Neural progenitor cell (in vitro differentiated cells): ENCODE measurements around the gene WNT9A. TPM values are rescaled to one million over a fixed set of nuclear protein-coding genes. Genes with fewer than 3 reads are reported as not detected.
A peak's percentile ranks its signal among the peaks of the same experiment; 100 is the strongest.

Experiments used
- DNase-seq: peaks from one replicate; pipeline ENCODE4 v3.0.0-alpha.2; 2016; ENCODE audit warnings: low spot score
- H2AFZ ChIP-seq: fragments of 200-600 bp; sonication (generic); replicated peaks from 2 replicates; pipeline ENCODE4 v1.6.1; 2016; ENCODE audit warnings: antibody characterized with exemption
- H3F3A ChIP-seq: fragments of 200-600 bp; sonication (generic); 2 replicates; pipeline ENCODE4 v1.6.1; 2016; ENCODE audit warnings: antibody characterized with exemption, low read depth
- H3K27ac ChIP-seq: fragments of 200-600 bp; sonication (generic); 2 replicates; pipeline ENCODE4 v1.5.1; 2016; ENCODE audit warnings: mild to moderate bottlenecking
- H3K27me3 ChIP-seq: fragments of 200-600 bp; sonication (generic); 2 replicates; pipeline ENCODE4 v1.6.1; 2016; ENCODE audit warnings: mild to moderate bottlenecking, moderate library complexity
- H3K36me3 ChIP-seq: fragments of 200-600 bp; sonication (generic); 2 replicates; pipeline ENCODE4 v1.5.1; 2016
- H3K4me1 ChIP-seq: fragments of 200-600 bp; sonication (generic); 2 replicates; pipeline ENCODE4 v1.6.1; 2016; ENCODE audit warnings: mixed run types
- H3K4me2 ChIP-seq: fragments of 200-600 bp; sonication (generic); 2 replicates; pipeline ENCODE4 v1.6.1; 2016
- H3K4me3 ChIP-seq: fragments of 200-600 bp; sonication (generic); 2 replicates; pipeline ENCODE4 v1.5.1; 2016
- H3K79me2 ChIP-seq: fragments of 200-600 bp; sonication (generic); 2 replicates; pipeline ENCODE4 v1.6.1; 2016; ENCODE audit warnings: low read depth
- H3K9ac ChIP-seq: fragments of 200-600 bp; sonication (generic); 2 replicates; pipeline ENCODE4 v1.6.1; 2016
- H3K9me3 ChIP-seq: fragments of 200-600 bp; sonication (generic); 2 replicates; pipeline ENCODE4 v1.5.1; 2016; ENCODE audit warnings: low read depth
- H4K20me1 ChIP-seq: fragments of 200-600 bp; sonication (generic); 2 replicates; pipeline ENCODE4 v1.6.1; 2016; ENCODE audit warnings: low read depth
- H3K27ac Mint-ChIP-seq: 3 replicates; pipeline ENCODE4 v1.8.0; 2021; ENCODE audit warnings: mixed read lengths
- H3K27me3 Mint-ChIP-seq: 2 replicates; pipeline ENCODE4 v1.8.0; 2022; ENCODE audit warnings: low read depth, mild to moderate bottlenecking, inconsistent platforms, moderate library complexity, mixed read lengths; ENCODE audit not compliant: insufficient read depth
- H3K36me3 Mint-ChIP-seq: 3 replicates; pipeline ENCODE4 v1.8.0; 2021; ENCODE audit warnings: mixed read lengths
- H3K4me1 Mint-ChIP-seq: 3 replicates; pipeline ENCODE4 v1.8.0; 2021; ENCODE audit warnings: mixed read lengths
- H3K4me3 Mint-ChIP-seq: 3 replicates; pipeline ENCODE4 v1.8.0; 2021; ENCODE audit warnings: mild to moderate bottlenecking, moderate library complexity, mixed read lengths
- H3K9me3 Mint-ChIP-seq: 3 replicates; pipeline ENCODE4 v1.8.0; 2020; ENCODE audit warnings: mixed read lengths
- CTCF ChIP-seq: fragments of 200-600 bp; sonication (generic); IDR thresholded peaks from 2 replicates; pipeline ENCODE4 v1.5.1; 2017; ENCODE audit warnings: antibody characterized with exemption, mild to moderate bottlenecking
- EZH2 ChIP-seq: fragments of 200-600 bp; sonication (generic); IDR thresholded peaks from 2 replicates; pipeline ENCODE4 v1.6.1; 2017; ENCODE audit warnings: antibody characterized with exemption, mild to moderate bottlenecking, moderate library complexity
- EZH2phosphoT487 ChIP-seq: fragments of 200-600 bp; sonication (generic); IDR thresholded peaks from 2 replicates; pipeline ENCODE4 v1.6.1; 2017; ENCODE audit warnings: antibody characterized with exemption
- total RNA-seq: library from RNA; depleted of rRNA; stranded (reverse); fragments of >200 nt; gene quantifications from 2 replicates; pipeline ENCODE4 v1.2.3, GENCODE V29; 2015; ENCODE audit warnings: low replicate concordance

WNT9A gene
- total RNA-seq = 1.4 and 2.7 TPM in 2 replicates

GRCh38 chr1:227947676-227948492 lies at the start of gene WNT9A:
Gene WNT9A (minus strand): TSS chr1:227947932. CDS start chr1:227947887, 45 bp downstream.
- Histone ChIP-seq H3K4me2 (peak within 1 kb of the TSS; percentile 97), H3K27ac (no peak within 1 kb of the TSS), H3K4me1 (peaks cover 5% of the 10 kb centered on the region), H3F3A (peaks cover 14% of the 10 kb centered on the region), H3K36me3 (no peaks in the 10 kb centered on the region), H3K9ac (no peak within 1 kb of the TSS), H3K4me3 (peak within 1 kb of the TSS; percentile 82), H4K20me1 (peaks cover 14% of the 10 kb centered on the region), H3K9me3 (no peaks in the 10 kb centered on the region), H3K27me3 (peaks cover 28% of the 10 kb centered on the region), H3K79me2 (no peaks in the 10 kb centered on the region), H2AFZ (peak within 1 kb of the TSS; percentile 78)
- Mint-ChIP-seq H3K36me3 (no peaks in the 10 kb centered on the region), H3K4me3 (peak within 1 kb of the TSS; percentile 91), H3K9me3 (no peaks in the 10 kb centered on the region), H3K27ac (peak within 1 kb of the TSS; percentile 53), H3K27me3 (no peaks in the 10 kb centered on the region), H3K4me1 (peaks cover 17% of the 10 kb centered on the region)
- TF ChIP-seq CTCF (no peak), EZH2phosphoT487 (peak; percentile 41), EZH2 (peak; percentile 37)
- peak; percentile 94 for DNase-seq

- no peak overlapping the region for H3K9ac ChIP-seq
- Mint-ChIP-seq H3K36me3 (peaks cover 6% of the 10 kb centered on the region), H3K4me1 (peaks cover 1% of the 10 kb centered on the region), H3K4me3 (no peak overlapping the region), H3K27me3 (peaks cover 6% of the 10 kb centered on the region), H3K27ac (no peak overlapping the region), H3K9me3 (peaks cover 31% of the 10 kb centered on the region)
- H3F3A ChIP-seq = no peaks in the 10 kb centered on the region
- no peaks in the 10 kb centered on the region for H4K20me1 ChIP-seq
- TF ChIP-seq EZH2phosphoT487 (no peak), CTCF (no peak), EZH2 (no peak)
- H3K27me3 ChIP-seq = peaks cover 92% of the 10 kb centered on the region
- no peak overlapping the region for H3K4me3 ChIP-seq
- H3K9me3 ChIP-seq = peaks cover 5% of the 10 kb centered on the region
- no peaks in the 10 kb centered on the region for H3K36me3 ChIP-seq
- H3K4me2 ChIP-seq = no peak overlapping the region
- no peaks in the 10 kb centered on the region for H3K79me2 ChIP-seq
- H3K4me1 ChIP-seq = no peaks in the 10 kb centered on the region
- no peak overlapping the region for H3K27ac ChIP-seq
- no peak overlapping the region for H2AFZ ChIP-seq
- no peak for DNase-seq
Measured at GRCh38 chr1:227996187-227996950, 48.6 kb upstream of the WNT9A start.

- peaks cover 3% of the 10 kb centered on the region for H3K36me3 Mint-ChIP-seq
- peaks cover 90% of the 10 kb centered on the region for H3K27me3 ChIP-seq
- H2AFZ ChIP-seq = no peak overlapping the region
- H3K79me2 ChIP-seq = no peaks in the 10 kb centered on the region
- no peak overlapping the region for H3K27ac Mint-ChIP-seq
- peaks cover 5% of the 10 kb centered on the region for H3K9me3 ChIP-seq
- H3K36me3 ChIP-seq = no peaks in the 10 kb centered on the region
- no peaks in the 10 kb centered on the region for H3K4me1 ChIP-seq
- TF ChIP-seq CTCF (no peak), EZH2phosphoT487 (no peak), EZH2 (no peak)
- H3K9ac ChIP-seq = no peak overlapping the region
- no peaks in the 10 kb centered on the region for H3K4me1 Mint-ChIP-seq
- H3K27me3 Mint-ChIP-seq = peaks cover 4% of the 10 kb centered on the region
- no peak overlapping the region for H3K27ac ChIP-seq
- DNase-seq = no peak
- no peak overlapping the region for H3K4me3 Mint-ChIP-seq
- H3K9me3 Mint-ChIP-seq = peaks cover 43% of the 10 kb centered on the region
- no peaks in the 10 kb centered on the region for H3F3A ChIP-seq
- H3K4me2 ChIP-seq = no peak overlapping the region
- H3K4me3 ChIP-seq = no peak overlapping the region
- H4K20me1 ChIP-seq = no peaks in the 10 kb centered on the region
Measured at GRCh38 chr1:227994632-227995300, 47.0 kb upstream of the WNT9A start.
